D721Med (cell line): ENCODE results near the gene CHSY1.
"Not testable (repeated sequence)": the region's sequence is repeated elsewhere in the genome, so short reads cannot be mapped to it uniquely, and the experiment has no call there.

Experiments
- DNase-seq: peaks from one replicate; pipeline ENCODE4 v3.0.0; 2011; ENCODE audit warnings: low spot score; ENCODE audit not compliant: insufficient read length
- FAIRE-seq: peaks from 2 replicates; lab custom pipeline; 2011; peaks lifted over from hg19 to GRCh38; lab: Jason Lieb, UNC
- CTCF ChIP-seq: IDR thresholded peaks from 2 replicates; pipeline ENCODE4 v1.5.1; 2012; ENCODE audit warnings: mild to moderate bottlenecking, control low read depth; ENCODE audit not compliant: insufficient read depth; ENCODE audit errors: missing control alignments

CHSY1 gene

DNA sequence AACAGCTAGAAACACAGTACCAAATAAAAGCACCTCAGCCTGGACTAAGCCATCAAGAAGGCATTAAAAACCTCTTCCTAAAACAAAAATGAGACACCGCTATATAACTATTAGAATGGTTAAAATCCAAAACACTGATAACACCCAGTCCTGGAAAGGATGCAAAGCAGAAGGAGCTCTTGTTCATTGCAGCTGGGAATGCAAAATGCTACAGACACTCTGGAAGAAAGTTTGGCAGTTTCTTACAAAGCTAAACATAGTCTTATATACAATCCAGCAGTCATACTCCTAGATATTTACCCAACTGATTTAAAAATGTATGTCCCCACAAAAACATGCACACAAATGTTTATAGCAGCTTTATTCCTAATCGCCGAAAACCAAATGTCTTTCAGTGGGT lies 35.7 kb downstream of the CHSY1 start:
- no peak for FAIRE-seq
- TF ChIP-seq CTCF, result no peak
- DNase-seq, result no peak

- DNase-seq, result no peak
- no peak for TF ChIP-seq CTCF
Measured at GRCh38 chr15:101215681-101216080, 36.2 kb downstream of the CHSY1 start.

DNA sequence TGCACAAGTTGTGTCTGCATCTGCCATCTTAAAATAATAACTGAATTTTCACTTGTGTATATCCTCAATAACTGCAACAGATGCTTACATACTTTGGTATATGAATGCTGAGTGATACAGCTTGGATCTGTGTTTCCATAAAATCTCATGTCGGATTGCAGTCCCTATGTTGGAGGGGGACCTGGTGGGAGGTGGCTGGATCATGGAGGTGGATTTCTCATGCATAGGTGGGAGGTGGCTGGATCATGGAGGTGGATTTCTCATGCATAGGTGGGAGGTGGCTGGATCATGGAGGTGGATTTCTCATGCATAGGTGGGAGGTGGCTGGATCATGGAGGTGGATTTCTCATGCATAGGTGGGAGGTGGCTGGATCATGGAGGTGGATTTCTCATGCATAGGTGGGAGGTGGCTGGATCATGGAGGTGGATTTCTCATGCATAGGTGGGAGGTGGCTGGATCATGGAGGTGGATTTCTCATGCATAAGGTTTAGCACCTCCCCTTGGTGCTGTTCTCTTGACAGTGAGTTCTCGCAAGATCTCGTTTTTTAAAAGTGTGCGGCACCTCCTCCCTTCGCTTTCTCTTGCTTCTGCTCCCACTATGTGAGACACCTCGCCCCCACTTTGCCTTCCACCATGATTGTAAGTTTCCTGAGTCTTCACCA lies 37.3 kb downstream of the CHSY1 start:
- DNase-seq, FAIRE-seq: not testable (repeated sequence)

More at GRCh38 chr15:101215681-101216080, 36.2 kb downstream of the CHSY1 start:
- FAIRE-seq, result no peak

DNA sequence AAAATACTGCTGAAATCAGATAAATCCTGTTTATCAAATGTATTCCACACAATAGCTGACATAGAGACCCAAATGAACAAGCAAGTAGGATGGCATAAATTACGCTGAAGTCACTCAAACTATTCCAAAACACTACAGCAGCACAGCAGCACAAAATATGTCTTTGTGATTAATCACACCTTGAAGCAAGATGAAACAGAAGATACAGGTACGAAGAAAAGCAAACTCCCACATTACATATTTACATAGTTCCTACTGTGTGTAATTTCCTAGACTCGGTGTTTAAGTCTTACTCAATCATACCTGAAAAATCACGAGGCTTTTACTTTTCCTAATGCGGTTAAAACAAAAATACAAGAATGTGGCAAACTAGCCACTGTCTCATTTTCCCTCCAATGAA lies 38.3 kb downstream of the CHSY1 start:
- FAIRE-seq, result no peak
- TF ChIP-seq CTCF, result no peak
- no peak for DNase-seq

DNA sequence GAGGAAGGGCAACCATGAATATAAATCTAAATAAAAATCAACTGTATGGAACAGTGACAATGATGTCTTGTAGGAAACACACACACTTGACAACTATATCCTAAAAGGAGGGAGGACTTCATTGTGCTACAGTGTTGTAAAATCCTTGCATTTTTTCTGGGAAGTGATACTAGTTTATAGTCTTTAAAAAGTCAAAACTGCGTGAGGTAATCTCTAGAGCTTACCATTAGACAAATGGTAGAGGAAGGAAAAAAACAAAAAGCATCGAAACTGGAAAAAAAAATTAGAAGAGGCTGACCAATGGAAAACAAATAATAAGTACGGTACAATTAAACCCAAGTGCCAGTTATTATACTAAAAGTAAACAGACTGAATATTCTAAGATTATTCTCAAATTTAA lies 38.7 kb downstream of the CHSY1 start:
- FAIRE-seq (no peak), DNase-seq (no peak)
- TF ChIP-seq CTCF, result no peak

DNA sequence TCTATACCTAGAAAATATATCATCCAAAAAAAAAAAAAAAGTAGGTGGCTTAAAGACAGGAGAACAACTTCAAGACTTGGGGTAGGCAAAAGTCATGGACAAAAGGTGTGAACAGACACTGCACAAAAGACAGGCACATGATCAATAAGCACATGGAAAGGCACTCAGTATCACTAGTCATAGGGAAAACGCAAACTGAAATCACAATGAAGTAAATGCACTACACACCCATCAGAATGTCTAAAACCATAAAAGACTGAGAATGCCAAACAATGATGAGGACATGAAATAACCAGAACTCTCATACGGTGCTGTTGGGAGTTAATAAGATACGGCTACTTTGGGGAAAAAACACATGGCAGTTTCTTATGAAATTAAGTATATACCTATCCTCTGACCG lies 40.0 kb downstream of the CHSY1 start:
- no peak for DNase-seq
- FAIRE-seq, result no peak

GRCh38 chr15:101210466-101210865 lies 41.4 kb downstream of the CHSY1 start:
- DNase-seq (no peak), FAIRE-seq (no peak)
- no peak for TF ChIP-seq CTCF

More for the DNA sequence above, 40.0 kb downstream of the CHSY1 start:
- TF ChIP-seq CTCF, result no peak

- no peak for DNase-seq
- TF ChIP-seq CTCF, result no peak
- no peak for FAIRE-seq
Measured at GRCh38 chr15:101210058-101210457, 41.8 kb downstream of the CHSY1 start.
